ELR (cell line): ENCODE measurements around the gene IFI27L1.

ENCODE experiments used
- DNase-seq: peaks from one replicate; pipeline ENCODE4 v3.0.0-alpha.2; 2015; ENCODE audit warnings: low read depth

IFI27L1 gene

GRCh38 chr14:94113908-94114588 lies 32.9 kb downstream of the IFI27L1 start:
- no peak for DNase-seq

DNA sequence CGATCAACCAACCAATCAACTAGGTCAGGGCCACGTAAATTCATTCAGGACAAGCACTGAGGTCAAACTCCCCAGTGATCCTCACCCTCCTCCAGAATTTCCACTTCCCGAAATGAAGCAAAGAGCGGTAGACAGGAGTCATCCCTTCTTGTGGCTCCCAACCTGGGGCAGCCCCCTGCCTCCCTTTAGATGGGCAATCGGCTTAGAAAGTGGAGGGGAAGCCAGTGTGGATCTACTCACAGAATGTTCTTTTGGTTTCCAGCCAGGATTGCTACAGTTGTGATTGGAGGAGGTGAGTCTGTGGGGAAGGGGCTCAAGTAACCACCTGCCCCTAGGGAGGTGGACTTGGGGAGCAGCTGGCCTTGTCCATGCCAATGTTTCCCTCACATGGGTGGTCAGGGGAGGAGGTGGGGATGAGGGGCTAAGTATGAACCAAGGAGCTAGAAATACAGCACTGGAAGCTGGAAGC lies 33.5 kb downstream of the IFI27L1 start:
- DNase-seq = no peak

DNA sequence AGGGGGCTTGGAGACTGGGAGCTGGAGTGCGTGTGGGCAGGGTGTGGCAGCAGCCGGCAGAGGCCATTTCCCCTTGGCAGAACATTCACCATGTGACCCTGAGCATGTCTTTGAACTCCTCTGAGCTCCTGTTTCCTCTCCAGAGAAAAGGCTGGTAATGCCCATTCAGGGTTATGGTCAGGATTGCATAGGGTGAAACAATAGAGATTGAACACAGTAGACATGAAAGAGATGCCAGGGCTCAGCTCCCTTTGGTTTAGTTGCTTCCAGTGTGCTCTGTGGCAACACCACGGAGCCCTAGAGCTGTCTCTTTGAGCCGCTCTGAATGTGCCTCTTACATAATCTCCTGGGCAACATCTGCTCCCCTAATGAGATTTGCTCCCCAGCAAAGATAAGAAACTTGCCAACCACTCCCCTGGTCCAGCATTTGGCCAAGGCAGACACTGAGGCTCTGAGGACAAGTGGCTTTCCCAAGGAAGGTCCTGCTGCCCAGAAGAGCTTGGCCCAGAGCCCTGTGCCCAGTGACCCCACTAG lies 34.0 kb downstream of the IFI27L1 start:
- no peak for DNase-seq

- DNase-seq = no peak
Measured at GRCh38 chr14:94115631-94116030, 34.5 kb downstream of the IFI27L1 start.

DNA sequence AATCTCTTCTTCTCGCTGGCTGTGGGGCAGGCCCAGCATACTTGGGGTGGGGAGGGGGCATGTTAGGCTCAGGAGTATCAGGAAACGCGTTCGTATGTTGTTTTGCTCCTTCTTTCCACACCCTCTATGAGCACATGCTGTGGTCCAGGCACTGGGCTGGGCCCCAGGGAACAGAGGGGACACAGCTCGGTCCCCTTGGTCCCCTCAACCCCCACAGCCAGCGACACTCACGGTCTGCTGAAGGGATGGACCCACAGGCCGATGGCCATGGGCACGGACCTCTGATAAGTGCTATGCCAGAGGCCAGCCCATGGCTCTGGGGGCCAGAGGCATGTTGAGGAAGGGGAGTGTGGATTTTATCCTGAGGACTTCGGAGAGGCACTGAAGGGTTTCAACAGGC lies 35.6 kb downstream of the IFI27L1 start:
- DNase-seq = no peak

- no peak for DNase-seq
Measured at GRCh38 chr14:94117856-94118255, 36.7 kb downstream of the IFI27L1 start.

GRCh38 chr14:94119071-94119470 lies 38.0 kb downstream of the IFI27L1 start:
- no peak for DNase-seq

GRCh38 chr14:94120667-94121340 lies 39.7 kb downstream of the IFI27L1 start:
- peak; percentile 92 for DNase-seq

GRCh38 chr14:94121485-94121884 lies 40.4 kb downstream of the IFI27L1 start:
- no peak for DNase-seq

DNA sequence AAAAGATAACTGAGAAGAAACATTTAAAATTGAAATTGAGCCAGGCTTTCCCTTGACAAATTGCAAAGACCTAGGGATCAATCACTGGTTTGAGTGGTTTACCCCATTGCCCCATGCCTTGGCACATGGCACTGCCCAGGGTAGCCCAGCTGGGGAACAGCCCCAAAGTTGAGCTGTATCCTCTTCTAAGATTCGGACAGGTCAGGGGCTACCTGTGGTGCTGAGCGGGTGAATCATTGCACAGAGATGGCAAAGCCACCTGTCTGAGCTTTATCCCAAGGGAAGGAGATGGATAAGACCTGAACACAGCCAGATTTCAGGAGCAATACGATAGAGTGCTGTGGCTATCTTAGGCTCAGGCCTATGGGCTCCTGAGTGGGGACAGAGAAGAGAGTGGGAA lies 41.3 kb downstream of the IFI27L1 start:
- DNase-seq = no peak

DNA sequence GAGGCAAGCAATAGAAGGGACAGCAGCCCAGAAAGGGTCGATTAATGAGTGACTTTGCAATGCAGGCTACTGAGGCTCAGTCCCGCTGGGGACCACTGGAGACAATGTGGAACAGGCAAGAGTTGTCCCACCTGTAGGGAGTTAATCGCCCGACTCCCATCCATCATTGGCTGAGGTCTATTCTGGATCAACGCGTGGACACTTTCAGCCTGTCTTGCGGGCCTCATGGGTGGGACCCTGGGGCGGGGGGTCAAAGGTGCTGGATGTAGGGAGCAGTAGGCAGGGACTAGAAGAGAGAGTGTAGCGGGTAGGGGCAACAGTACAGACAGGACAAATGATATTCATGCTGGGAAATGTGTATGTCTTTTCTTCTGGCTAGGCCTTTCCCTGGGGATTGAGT lies 42.2 kb downstream of the IFI27L1 start:
- no peak for DNase-seq

GRCh38 chr14:94123868-94124267 lies 42.8 kb downstream of the IFI27L1 start:
- DNase-seq = no peak

DNA sequence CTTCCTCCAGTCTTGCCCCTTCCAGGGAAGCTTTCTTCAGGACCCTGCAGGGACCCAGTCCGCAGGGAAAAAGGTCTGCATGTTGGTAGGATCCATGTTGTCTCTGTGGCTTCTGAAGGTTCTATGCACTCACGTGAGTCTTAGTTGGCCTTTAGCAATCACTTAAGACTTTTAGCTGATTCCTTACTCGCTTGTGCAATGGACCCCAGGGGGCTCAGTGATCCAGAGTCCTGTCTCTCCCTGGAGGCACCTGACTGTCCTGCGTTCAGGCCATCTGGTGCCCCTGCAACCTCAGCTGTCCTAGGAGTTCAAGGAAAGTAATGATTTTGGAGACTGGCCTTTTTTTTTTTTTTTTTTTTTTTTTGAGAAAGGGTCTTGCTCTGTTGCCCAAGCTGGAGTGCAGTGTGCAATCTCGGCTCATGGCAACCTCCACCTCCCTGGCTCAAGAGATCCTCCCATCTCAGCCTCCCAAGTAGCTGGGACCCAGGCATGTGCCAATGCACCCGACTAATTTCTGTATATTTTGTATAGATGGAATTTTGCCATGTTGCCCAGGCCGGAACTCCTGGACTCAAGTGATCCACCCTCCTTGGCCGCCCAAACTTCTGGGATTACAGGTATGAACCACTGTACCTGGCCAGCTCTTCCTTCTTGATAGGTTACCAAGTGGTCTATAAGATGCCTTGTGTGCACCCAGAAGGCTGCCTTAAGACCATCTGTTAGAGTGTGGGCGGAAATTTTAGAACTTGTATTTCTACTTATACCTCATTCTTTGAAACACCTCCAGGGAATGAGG lies 43.7 kb downstream of the IFI27L1 start:
- no peak for DNase-seq

DNA sequence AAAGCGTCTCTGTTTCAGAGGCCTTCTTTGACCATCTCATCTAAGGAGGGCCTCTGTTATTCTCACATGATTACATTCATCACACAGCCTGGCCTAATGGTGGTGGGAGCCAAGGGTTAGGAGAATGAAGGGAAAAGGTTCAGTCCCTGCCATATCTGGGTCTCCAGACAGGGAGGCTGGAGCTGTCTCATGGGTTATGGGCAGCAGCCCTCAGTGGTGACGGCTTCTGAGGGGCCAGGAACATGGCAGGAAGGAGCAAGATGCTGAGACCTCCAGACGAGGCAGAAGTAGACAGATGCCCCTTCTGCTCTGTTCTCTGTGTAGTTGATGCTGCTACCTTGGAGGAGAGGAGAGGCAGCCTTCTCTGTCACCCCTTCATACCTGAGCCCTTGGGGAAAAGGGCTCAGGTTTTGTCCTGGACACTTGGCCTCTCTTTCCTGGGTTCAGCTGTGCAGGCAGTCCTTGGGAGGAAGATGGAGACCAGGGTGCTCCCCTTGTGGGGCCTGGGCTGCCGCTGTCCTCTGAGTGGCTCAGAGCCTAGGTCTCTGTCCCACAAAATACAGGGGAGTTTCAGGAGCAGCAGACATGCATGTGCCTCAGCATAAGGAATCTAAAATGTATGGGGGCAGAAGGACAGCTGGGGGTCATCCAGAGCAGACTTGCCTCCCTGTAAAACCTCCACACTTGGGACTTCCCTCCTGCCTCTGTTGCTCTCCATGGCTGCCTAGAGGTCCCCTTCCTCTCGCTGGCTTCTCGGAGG lies 44.7 kb downstream of the IFI27L1 start:
- no peak for DNase-seq

GRCh38 chr14:94126419-94126677 lies 45.2 kb downstream of the IFI27L1 start:
- DNase-seq = no peak

- DNase-seq = no peak
Measured at GRCh38 chr14:94126800-94127199, 45.7 kb downstream of the IFI27L1 start.

GRCh38 chr14:94127330-94127729 lies 46.2 kb downstream of the IFI27L1 start:
- no peak for DNase-seq

- DNase-seq = no peak
Measured at GRCh38 chr14:94128216-94128839, 47.2 kb downstream of the IFI27L1 start.

DNA sequence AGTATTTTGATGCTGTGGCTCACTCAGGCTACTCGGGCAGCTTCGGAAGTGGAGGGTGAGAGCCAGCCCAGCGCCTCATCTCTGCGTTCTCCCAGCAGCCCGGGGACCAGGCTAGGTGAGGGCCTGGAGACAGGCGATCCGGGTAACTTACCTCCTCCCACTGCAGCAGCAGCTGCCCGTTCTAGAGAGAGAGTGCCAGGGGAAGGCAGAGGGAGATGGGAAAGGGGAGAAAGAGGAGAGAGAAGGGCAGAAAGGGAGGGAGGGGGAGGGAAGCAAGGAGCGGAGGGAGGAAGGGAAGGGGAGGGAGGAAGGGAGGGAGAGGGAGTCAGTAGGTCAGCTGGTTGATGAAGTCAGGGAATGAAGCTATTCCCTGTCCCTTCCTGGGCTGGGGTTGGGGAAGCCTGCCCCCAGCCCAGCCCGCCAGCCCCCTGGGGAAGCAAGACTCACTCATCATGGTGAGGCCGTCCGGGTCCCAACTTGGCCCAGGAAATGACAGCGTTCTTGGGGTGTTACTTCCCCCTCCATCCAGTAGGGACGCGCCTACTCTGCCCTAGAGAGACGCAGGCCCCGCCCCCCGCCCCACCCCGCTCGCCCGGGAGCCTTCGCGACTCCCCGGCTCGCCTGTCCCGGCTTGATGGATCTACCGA lies 48.1 kb downstream of the IFI27L1 start, which contains the start of gene IFI27L2:
TSS of gene IFI27L2 (minus strand) at position 494 of the 647 bp plus-strand sequence. CDS start at position 454, 40 bp downstream.
- peak; percentile 94 for DNase-seq

- peak; percentile 83 for DNase-seq
Measured at GRCh38 chr14:94129758-94130414, 48.8 kb downstream of the IFI27L1 start.
